IPS-NIHi11 (cell line): ENCODE results near the gene PRIMA1.

ENCODE experiments used
- DNase-seq: peaks from one replicate; pipeline ENCODE4 v3.0.0; 2012; ENCODE audit warnings: mixed read lengths, low spot score

Gene PRIMA1

GRCh38 chr14:93753647-93754046 is 34.6 kb downstream of the PRIMA1 start:
- no peak for DNase-seq

- no peak for DNase-seq
Measured at GRCh38 chr14:93752980-93753561, 35.2 kb downstream of the PRIMA1 start.

- DNase-seq, result no peak
Measured at GRCh38 chr14:93751946-93752655, 36.2 kb downstream of the PRIMA1 start.

GRCh38 chr14:93749076-93749420 is 39.2 kb downstream of the PRIMA1 start:
- no peak for DNase-seq

GRCh38 chr14:93748208-93749075 is 39.8 kb downstream of the PRIMA1 start:
- no peak for DNase-seq

- DNase-seq, result no peak
Measured at GRCh38 chr14:93747560-93747959, 40.7 kb downstream of the PRIMA1 start.

- DNase-seq, result no peak
Measured at GRCh38 chr14:93747102-93747501, 41.2 kb downstream of the PRIMA1 start.

- DNase-seq, result no peak
Measured at GRCh38 chr14:93745603-93746273, 42.5 kb downstream of the PRIMA1 start.

GRCh38 chr14:93744876-93745275 is 43.4 kb downstream of the PRIMA1 start:
- DNase-seq, result no peak

GRCh38 chr14:93744176-93744575 is 44.1 kb downstream of the PRIMA1 start:
- DNase-seq, result no peak

GRCh38 chr14:93743270-93744060 is 44.8 kb downstream of the PRIMA1 start:
- no peak for DNase-seq

GRCh38 chr14:93742761-93743160 is 45.5 kb downstream of the PRIMA1 start:
- no peak for DNase-seq

GRCh38 chr14:93741556-93742230 is 46.6 kb downstream of the PRIMA1 start:
- no peak for DNase-seq

- no peak for DNase-seq
Measured at GRCh38 chr14:93737634-93738033, 50.7 kb downstream of the PRIMA1 start.

GRCh38 chr14:93736378-93737014 is 51.8 kb downstream of the PRIMA1 start:
- peak; percentile 73 for DNase-seq

- DNase-seq, result no peak
Measured at GRCh38 chr14:93735206-93735605, 53.1 kb downstream of the PRIMA1 start.

- DNase-seq, result peak; percentile 94
Measured at GRCh38 chr14:93734086-93734822, 54.0 kb downstream of the PRIMA1 start.

- no peak for DNase-seq
Measured at GRCh38 chr14:93733631-93734030, 54.7 kb downstream of the PRIMA1 start.

- no peak for DNase-seq
Measured at GRCh38 chr14:93733231-93733630, 55.1 kb downstream of the PRIMA1 start.

- no peak for DNase-seq
Measured at GRCh38 chr14:93732524-93732923, 55.8 kb downstream of the PRIMA1 start.
